ENCODE measurements around the gene CENPO. TPM values are rescaled to one million over a fixed set of nuclear protein-coding genes. Genes with fewer than 3 reads are reported as not detected.

Gene CENPO
- total RNA-seq, 1 experiment from 2014 or later, result 54.8 TPM

DNA sequence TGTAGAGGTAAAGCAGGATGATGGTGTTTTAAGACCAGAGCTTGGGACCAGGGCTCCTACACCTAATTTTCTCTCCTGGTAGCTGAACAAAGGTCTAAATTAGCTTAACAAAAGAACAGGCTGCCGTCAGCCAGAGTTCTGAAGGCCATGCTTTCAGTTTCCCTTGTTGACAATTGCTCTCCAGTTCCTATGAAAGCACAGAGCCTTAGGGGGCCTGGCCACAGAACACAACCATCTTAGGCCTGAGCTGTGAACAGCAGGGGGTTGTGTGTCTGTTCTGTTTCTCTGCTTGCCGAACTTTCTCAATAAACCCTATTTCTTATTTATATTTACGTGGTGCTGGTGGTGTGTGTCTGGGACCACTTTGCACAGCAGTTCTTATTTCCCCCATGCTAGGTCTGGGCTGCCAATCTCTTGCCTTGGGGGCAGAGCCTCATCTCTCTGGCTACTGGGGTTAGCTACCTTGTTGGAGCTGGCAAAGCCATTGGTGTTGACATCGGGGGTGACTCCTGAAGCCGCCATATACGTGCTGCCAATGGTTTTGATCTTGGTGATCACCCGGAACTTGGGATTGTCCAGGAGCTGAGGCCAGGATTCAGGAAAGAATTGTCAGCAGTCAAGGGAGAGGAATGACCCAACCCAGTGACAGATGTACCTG is 29.0 kb downstream of the CENPO start:
- no TSS peak for BruUV-seq (replicated peaks)
- ChIA-PET POLR2A (interaction anchor here (1.0 kb wide), 1 partner anchor 30 kb away, joined by 3 read pairs; no protein-coding TSS in a partner anchor), CTCF (interaction anchor here (1.0 kb wide), 1 partner anchor 29 kb away, joined by 3 read pairs; the partner anchor contains the start of genes CENPO and PTRHD1)
- Histone ChIP-seq H3K27me3 (replicated peaks; ENCODE audit: control insufficient read depth, insufficient read depth, low read length) (no peaks in the 10 kb centered on the region), H3K36me3 (ENCODE audit: control insufficient read depth, insufficient read depth, low read length) (no peaks in the 10 kb centered on the region; the same call in none of the 2 replicates), H3K4me3 (ENCODE audit: low read depth, low read length) (no peak overlapping the region), H3K9me3 (no peaks in the 10 kb centered on the region), H3K4me1 (no peaks in the 10 kb centered on the region)
- H3K27me3 Mint-ChIP-seq (ENCODE audit: insufficient read depth, unreplicated experiment), result no peaks in the 10 kb centered on the region
- no peak overlapping the region for H3K4me3 Mint-ChIP-seq (ENCODE audit: unreplicated experiment)
- DNase-seq, result peak in 1 of 2 experiments; percentile 15
- no peaks in the 10 kb centered on the region for H3K9me3 Mint-ChIP-seq (ENCODE audit: unreplicated experiment)
- TF ChIP-seq, protein P1, sequence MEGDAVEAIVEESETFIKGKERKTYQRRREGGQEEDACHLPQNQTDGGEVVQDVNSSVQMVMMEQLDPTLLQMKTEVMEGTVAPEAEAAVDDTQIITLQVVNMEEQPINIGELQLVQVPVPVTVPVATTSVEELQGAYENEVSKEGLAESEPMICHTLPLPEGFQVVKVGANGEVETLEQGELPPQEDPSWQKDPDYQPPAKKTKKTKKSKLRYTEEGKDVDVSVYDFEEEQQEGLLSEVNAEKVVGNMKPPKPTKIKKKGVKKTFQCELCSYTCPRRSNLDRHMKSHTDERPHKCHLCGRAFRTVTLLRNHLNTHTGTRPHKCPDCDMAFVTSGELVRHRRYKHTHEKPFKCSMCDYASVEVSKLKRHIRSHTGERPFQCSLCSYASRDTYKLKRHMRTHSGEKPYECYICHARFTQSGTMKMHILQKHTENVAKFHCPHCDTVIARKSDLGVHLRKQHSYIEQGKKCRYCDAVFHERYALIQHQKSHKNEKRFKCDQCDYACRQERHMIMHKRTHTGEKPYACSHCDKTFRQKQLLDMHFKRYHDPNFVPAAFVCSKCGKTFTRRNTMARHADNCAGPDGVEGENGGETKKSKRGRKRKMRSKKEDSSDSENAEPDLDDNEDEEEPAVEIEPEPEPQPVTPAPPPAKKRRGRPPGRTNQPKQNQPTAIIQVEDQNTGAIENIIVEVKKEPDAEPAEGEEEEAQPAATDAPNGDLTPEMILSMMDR (IDR thresholded peaks at IDR 0.05; ENCODE audit: insufficient read depth in 1 of 2, low read depth in 1 of 2, low read length in 1 of 2, severe bottlenecking in 1 of 2, unreplicated experiment in 1 of 2), result no peak
- no peaks in the 10 kb centered on the region for H3K4me1 Mint-ChIP-seq (ENCODE audit: low read depth, unreplicated experiment)
- peak overlapping the region; percentile 42 for H3K27ac Mint-ChIP-seq (ENCODE audit: unreplicated experiment)
- intact Hi-C loops (cut with micrococcal nuclease; ENCODE audit: unreplicated experiment), result no loop called here
- peaks cover 92% of the 10 kb centered on the region for H3K36me3 Mint-ChIP-seq (ENCODE audit: insufficient read depth, unreplicated experiment)

DNA sequence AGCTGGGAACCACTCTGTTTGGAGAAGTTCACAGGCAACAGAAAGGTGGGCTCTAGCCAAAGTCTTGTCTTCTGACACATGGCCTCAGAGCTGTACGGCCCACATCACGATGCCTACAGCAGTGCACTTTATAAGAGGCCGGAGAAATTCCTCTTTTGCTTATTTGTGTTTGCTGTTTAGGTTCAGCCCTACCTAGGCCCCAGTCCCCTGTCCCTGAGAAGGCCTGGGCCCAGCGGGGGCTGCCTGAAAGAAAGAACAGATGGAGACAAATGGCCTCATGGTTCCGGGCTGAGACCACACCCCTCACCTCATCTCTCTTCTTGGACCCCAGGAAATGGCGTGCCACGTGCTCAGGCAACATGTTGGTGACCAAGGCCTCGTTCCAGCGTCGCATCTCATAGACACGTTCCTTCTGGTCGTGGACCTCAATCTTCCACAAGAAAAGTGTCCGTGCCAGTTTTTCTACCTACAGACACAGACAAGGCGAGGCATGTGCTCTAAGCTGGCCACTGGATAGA is 30.9 kb downstream of the CENPO start:
- Mint-ChIP-seq H3K4me3 (ENCODE audit: unreplicated experiment) (no peak overlapping the region), H3K27me3 (ENCODE audit: insufficient read depth, unreplicated experiment) (no peaks in the 10 kb centered on the region), H3K36me3 (ENCODE audit: insufficient read depth, unreplicated experiment) (peaks cover 90% of the 10 kb centered on the region), H3K9me3 (ENCODE audit: unreplicated experiment) (no peaks in the 10 kb centered on the region), H3K4me1 (ENCODE audit: low read depth, unreplicated experiment) (peaks cover 8% of the 10 kb centered on the region), H3K27ac (ENCODE audit: unreplicated experiment) (peak overlapping the region; percentile 42)
- Histone ChIP-seq H3K4me1 (no peaks in the 10 kb centered on the region), H3K36me3 (ENCODE audit: control insufficient read depth, insufficient read depth, low read length) (no peaks in the 10 kb centered on the region; the same call in none of the 2 replicates), H3K4me3 (ENCODE audit: low read depth, low read length) (no peak overlapping the region), H3K27me3 (replicated peaks; ENCODE audit: control insufficient read depth, insufficient read depth, low read length) (no peaks in the 10 kb centered on the region), H3K9me3 (no peaks in the 10 kb centered on the region)
- ChIA-PET CTCF (interaction anchor here (1.2 kb wide), 1 partner anchor 31 kb away, joined by 7 read pairs; the partner anchor contains the start of genes CENPO and PTRHD1), POLR2A (interaction anchor here (0.7 kb wide), 1 partner anchor 226 kb away, joined by 7 read pairs; no protein-coding TSS in a partner anchor)
- TF ChIP-seq, protein P1 (IDR thresholded peaks at IDR 0.05; ENCODE audit: insufficient read depth in 1 of 2, low read depth in 1 of 2, low read length in 1 of 2, severe bottlenecking in 1 of 2, unreplicated experiment in 1 of 2), result no peak
- intact Hi-C loops (cut with micrococcal nuclease; ENCODE audit: unreplicated experiment), result no loop called here
- peak in 1 of 2 experiments; percentile 32 for DNase-seq
- BruUV-seq (replicated peaks), result no TSS peak

DNA sequence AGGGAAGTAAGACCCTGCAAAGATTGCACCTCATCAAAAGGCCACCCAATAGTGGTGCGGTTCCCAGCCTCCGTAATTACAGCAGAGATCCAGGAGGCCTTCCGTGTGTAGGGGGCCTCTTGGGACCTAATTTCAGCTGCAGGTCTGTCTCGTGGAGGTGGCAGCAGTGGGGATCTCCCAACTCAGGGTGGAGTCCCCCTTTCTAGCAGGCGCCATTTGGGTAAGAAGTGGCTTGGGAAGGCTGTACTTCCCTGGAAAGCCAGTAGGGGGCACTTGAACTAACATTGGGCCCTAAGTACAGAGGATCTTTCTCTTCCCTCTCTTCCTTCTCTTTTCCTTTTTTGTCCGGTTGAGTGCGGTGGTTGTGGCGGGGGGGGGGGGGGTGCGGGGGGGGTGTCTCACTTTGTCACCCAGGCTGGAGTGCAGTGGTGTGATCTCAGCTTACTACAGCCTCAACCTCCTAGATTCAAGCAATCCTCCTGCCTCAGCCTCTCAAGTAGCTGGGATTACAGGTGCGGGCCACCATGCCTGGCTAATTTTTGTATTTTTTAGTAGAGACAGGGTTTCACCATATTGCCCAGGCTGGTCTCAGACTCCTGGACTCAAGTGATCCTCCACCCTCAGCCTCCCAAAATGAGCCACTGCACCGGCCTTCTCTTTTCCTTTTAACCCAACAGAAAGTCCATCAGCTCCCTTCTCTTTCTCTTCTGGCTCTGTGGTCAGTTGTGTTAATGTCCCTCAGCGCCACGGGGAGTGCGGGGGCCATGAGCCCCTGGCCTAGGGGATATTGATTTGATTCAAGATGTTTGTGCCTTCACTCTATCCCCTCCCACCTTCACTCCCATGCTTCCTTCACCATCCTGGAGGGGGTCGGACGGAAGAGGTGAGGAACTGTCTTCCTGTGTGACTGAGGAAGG is 32.0 kb downstream of the CENPO start:
- BruUV-seq (replicated peaks), result no TSS peak
- TF ChIP-seq, protein P1 (IDR thresholded peaks at IDR 0.05; ENCODE audit: insufficient read depth in 1 of 2, low read depth in 1 of 2, low read length in 1 of 2, severe bottlenecking in 1 of 2, unreplicated experiment in 1 of 2), result peak; percentile 54 to 61
- no peaks in the 10 kb centered on the region for H3K9me3 Mint-ChIP-seq (ENCODE audit: unreplicated experiment)
- peak overlapping the region; percentile 65 for H3K27ac Mint-ChIP-seq (ENCODE audit: unreplicated experiment)
- no peaks in the 10 kb centered on the region for H3K27me3 ChIP-seq (replicated peaks; ENCODE audit: control insufficient read depth, insufficient read depth, low read length)
- H3K36me3 ChIP-seq (ENCODE audit: control insufficient read depth, insufficient read depth, low read length), result no peaks in the 10 kb centered on the region; the same call in none of the 2 replicates
- DNase-seq, result peak in 1 of 2 experiments; percentile 33
- no peaks in the 10 kb centered on the region for H3K4me1 ChIP-seq
- ChIA-PET POLR2A (interaction anchor here (1.2 kb wide), 1 partner anchor 32 kb away, joined by 3 read pairs; the partner anchor contains the start of genes CENPO and PTRHD1), CTCF (interaction anchor here (0.6 to 1.5 kb wide), 4 partner anchors 386 to 767 kb away, joined by 3 to 8 read pairs (median 6); no protein-coding TSS in a partner anchor)
- H3K27me3 Mint-ChIP-seq (ENCODE audit: insufficient read depth, unreplicated experiment), result no peaks in the 10 kb centered on the region
- intact Hi-C loops (cut with micrococcal nuclease; ENCODE audit: unreplicated experiment), result loop anchor here (5.0 kb wide), 2 partner anchors 213 to 302 kb away; no protein-coding TSS in a partner anchor
- peaks cover 8% of the 10 kb centered on the region for H3K4me1 Mint-ChIP-seq (ENCODE audit: low read depth, unreplicated experiment)
- no peak overlapping the region for H3K4me3 Mint-ChIP-seq (ENCODE audit: unreplicated experiment)
- H3K9me3 ChIP-seq, result no peaks in the 10 kb centered on the region
- H3K36me3 Mint-ChIP-seq (ENCODE audit: insufficient read depth, unreplicated experiment), result peaks cover 81% of the 10 kb centered on the region
- H3K4me3 ChIP-seq (ENCODE audit: low read depth, low read length), result no peak overlapping the region

Data from Caco-2 (cell line).